ENCODE results near the gene COL19A1. TPM values are rescaled to one million over a fixed set of nuclear protein-coding genes. Genes with fewer than 3 reads are reported as not detected.

COL19A1 gene
- polyA plus RNA-seq, 1 donor (not counting 4 experiments of a cell fraction or from before 2014, with no cell fraction given), result not detected

- Histone ChIP-seq H4K20me1 (ENCODE audit: control insufficient read depth, extremely low read depth, insufficient read depth, low read length) (no peaks in the 10 kb centered on the region), H3K4me2 (ENCODE audit: control insufficient read depth, extremely low read depth, insufficient read depth, low read depth, low read length) (no peak overlapping the region), H3K4me1 (ENCODE audit: control insufficient read depth, extremely low read depth, insufficient read depth, low read length) (no peaks in the 10 kb centered on the region), H3K36me3 (ENCODE audit: control insufficient read depth in 2 of 2, extremely low read depth in 1 of 2, insufficient read depth in 2 of 2, low read length in 2 of 2) (no peaks in the 10 kb centered on the region), H3K79me2 (ENCODE audit: control insufficient read depth, insufficient read depth, low read length) (no peaks in the 10 kb centered on the region), H3K27me3 (ENCODE audit: control insufficient read depth, extremely low read depth, insufficient read depth, low read length) (no peaks in the 10 kb centered on the region), H2AFZ (ENCODE audit: control insufficient read depth, low read length) (no peak overlapping the region), H3K27ac (ENCODE audit: control insufficient read depth, insufficient read depth, low read length) (no peak overlapping the region), H3K9ac (ENCODE audit: control insufficient read depth, extremely low read depth, insufficient read depth, low read length) (no peak overlapping the region), H3K9me1 (ENCODE audit: control insufficient read depth, extremely low read depth, insufficient read depth, low read length) (no peaks in the 10 kb centered on the region), H3K9me3 (ENCODE audit: control insufficient read depth, low read depth, low read length) (no peaks in the 10 kb centered on the region), H3K4me3 (ENCODE audit: control insufficient read depth in 2 of 3, extremely low read depth in 1 of 3, insufficient read depth in 2 of 3, low read depth in 1 of 3, low read length in 3 of 3) (no peak overlapping the region)
- DNase-seq (ENCODE audit: low read depth, low spot score) (no peak), FAIRE-seq (no peak)
- TF ChIP-seq EZH2 (IDR thresholded peaks at IDR 0.05; ENCODE audit: low read length), result no peak
- TF ChIP-seq, protein P1, sequence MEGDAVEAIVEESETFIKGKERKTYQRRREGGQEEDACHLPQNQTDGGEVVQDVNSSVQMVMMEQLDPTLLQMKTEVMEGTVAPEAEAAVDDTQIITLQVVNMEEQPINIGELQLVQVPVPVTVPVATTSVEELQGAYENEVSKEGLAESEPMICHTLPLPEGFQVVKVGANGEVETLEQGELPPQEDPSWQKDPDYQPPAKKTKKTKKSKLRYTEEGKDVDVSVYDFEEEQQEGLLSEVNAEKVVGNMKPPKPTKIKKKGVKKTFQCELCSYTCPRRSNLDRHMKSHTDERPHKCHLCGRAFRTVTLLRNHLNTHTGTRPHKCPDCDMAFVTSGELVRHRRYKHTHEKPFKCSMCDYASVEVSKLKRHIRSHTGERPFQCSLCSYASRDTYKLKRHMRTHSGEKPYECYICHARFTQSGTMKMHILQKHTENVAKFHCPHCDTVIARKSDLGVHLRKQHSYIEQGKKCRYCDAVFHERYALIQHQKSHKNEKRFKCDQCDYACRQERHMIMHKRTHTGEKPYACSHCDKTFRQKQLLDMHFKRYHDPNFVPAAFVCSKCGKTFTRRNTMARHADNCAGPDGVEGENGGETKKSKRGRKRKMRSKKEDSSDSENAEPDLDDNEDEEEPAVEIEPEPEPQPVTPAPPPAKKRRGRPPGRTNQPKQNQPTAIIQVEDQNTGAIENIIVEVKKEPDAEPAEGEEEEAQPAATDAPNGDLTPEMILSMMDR (optimal IDR thresholded peaks at IDR 0.05 in 1 of 3, IDR thresholded peaks at IDR 0.05 in 1 of 3, conservative IDR thresholded peaks at IDR 0.05 in 1 of 3; ENCODE audit: extremely low read depth in 1 of 3, insufficient read depth in 2 of 3, low read length in 3 of 3), result no peak
- dilution Hi-C loops (cut with MboI; ENCODE audit: extremely low pct_ligation_motif_present, low sequenced_read_pairs), result no loop called here
Observed at GRCh38 chr6:70150521-70150920, 284.2 kb downstream of the COL19A1 start.

DNA sequence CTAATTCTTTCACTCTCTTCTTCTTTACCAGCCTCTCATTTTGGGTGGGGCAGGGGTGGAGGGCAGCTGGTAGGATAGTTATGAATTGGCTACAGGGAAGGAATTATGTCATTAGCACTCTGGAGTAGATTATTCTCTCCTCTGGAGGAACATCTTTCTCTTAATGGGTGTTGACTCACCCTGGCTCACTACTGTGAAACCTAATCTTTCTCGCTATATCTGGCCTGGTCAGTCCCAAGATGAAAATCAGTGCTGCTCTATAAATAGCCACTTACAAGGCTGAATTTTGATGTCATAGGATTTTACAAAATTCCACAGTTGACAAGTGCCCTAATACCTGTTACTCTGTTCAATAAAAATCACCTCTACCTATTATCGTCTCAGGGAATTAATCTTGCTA, 285.3 kb downstream of the COL19A1 start:
- Histone ChIP-seq H4K20me1 (ENCODE audit: control insufficient read depth, extremely low read depth, insufficient read depth, low read length) (no peaks in the 10 kb centered on the region), H3K36me3 (ENCODE audit: control insufficient read depth in 2 of 2, extremely low read depth in 1 of 2, insufficient read depth in 2 of 2, low read length in 2 of 2) (no peaks in the 10 kb centered on the region), H2AFZ (ENCODE audit: control insufficient read depth, low read length) (no peak overlapping the region), H3K9ac (ENCODE audit: control insufficient read depth, extremely low read depth, insufficient read depth, low read length) (no peak overlapping the region), H3K27ac (ENCODE audit: control insufficient read depth, insufficient read depth, low read length) (no peak overlapping the region), H3K4me1 (ENCODE audit: control insufficient read depth, extremely low read depth, insufficient read depth, low read length) (no peaks in the 10 kb centered on the region), H3K79me2 (ENCODE audit: control insufficient read depth, insufficient read depth, low read length) (no peaks in the 10 kb centered on the region), H3K4me2 (ENCODE audit: control insufficient read depth, extremely low read depth, insufficient read depth, low read depth, low read length) (no peak overlapping the region), H3K9me1 (ENCODE audit: control insufficient read depth, extremely low read depth, insufficient read depth, low read length) (no peaks in the 10 kb centered on the region), H3K27me3 (ENCODE audit: control insufficient read depth, extremely low read depth, insufficient read depth, low read length) (no peaks in the 10 kb centered on the region), H3K9me3 (ENCODE audit: control insufficient read depth, low read depth, low read length) (no peaks in the 10 kb centered on the region), H3K4me3 (ENCODE audit: control insufficient read depth in 2 of 3, extremely low read depth in 1 of 3, insufficient read depth in 2 of 3, low read depth in 1 of 3, low read length in 3 of 3) (no peak overlapping the region)
- no peak for DNase-seq (ENCODE audit: low read depth, low spot score)
- no peak for TF ChIP-seq EZH2 (IDR thresholded peaks at IDR 0.05; ENCODE audit: low read length)
- TF ChIP-seq, protein P1 (optimal IDR thresholded peaks at IDR 0.05 in 1 of 3, IDR thresholded peaks at IDR 0.05 in 1 of 3, conservative IDR thresholded peaks at IDR 0.05 in 1 of 3; ENCODE audit: extremely low read depth in 1 of 3, insufficient read depth in 2 of 3, low read length in 3 of 3), result no peak
- no peak for FAIRE-seq
- dilution Hi-C loops (cut with MboI; ENCODE audit: extremely low pct_ligation_motif_present, low sequenced_read_pairs), result no loop called here

Measured in keratinocyte (primary cell).